Measurements from ENCODE around the gene KLHL8.

The KLHL8 gene

DNA sequence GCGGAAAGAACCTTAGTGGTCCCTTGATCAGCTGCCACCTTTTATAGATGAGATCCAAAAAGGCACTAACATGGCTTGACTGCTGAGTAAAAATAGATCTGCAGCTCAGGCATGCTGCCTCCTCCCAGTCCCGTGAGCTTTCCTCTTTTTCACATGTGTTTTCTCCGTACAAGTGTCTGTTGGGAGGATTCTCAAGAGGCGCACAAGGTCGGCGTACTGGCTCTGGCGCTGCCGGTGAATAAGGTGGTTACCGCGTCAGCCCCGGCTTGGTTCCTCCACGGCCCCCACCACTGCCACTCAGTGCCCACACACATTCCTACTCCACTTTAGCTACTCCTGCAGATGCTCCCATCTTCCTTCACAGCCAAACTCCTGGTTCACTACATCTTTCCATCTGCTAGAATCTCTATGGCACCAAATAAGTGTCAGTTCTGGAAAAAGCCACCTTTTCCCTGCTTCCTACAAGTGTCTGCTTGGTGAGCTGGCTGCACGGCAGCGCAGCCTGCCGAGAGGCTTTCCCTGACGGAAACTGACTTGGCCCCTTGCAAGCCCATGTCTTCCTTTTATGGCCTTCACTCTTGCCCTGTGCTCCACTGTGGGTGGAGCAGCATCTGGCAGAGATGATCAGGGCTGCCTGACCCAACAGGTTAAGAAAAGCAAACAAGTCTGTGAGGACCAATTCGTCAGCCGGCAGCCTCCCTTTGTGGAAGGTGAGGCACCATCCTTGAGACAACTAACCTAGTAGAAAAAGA lies 99.8 kb downstream of the KLHL8 start:
- ATAC-seq = no peak

DNA sequence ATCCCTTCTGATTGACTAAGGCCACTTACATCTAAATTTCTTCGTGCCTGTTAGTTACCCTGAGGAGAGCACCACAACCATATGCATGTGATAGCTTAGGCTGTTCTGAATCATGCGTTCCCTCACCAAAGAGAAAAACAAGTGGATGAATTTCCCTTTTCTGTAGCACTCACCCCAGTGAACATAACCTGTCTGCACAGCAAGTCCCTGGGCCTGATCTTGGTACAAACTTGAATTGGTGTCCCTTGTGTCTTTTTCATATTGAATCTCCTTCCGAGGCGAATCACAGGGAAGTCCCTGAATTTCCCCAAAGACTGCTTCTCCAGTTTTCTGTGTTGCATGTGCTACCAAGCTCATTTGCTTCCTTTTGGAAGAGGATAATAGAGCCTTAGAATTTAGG lies 100.4 kb downstream of the KLHL8 start:
- no peak for ATAC-seq

GRCh38 chr4:87118826-87119225 lies 101.6 kb downstream of the KLHL8 start:
- ATAC-seq = peak in 1 of 2 donors; percentile 27

- no peak for ATAC-seq
Measured at GRCh38 chr4:87118421-87118820, 102.0 kb downstream of the KLHL8 start.

DNA sequence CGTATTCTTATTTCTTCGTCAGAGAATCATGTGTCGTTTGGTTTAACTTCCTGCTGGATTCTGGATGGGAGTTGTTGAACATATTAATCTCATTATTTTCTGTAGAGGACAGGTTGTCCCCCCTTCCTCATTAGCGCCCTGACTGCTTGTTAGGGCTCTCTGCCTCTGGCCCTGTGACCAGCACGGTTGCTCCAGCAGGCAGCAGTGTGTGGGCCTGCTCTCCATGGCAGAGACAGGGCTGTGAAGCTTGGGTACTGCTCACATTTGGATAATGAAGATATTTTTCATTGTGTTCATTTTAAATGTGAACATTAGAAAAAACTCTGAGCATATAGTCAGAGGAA lies 102.7 kb downstream of the KLHL8 start:
- no peak for ATAC-seq

- ATAC-seq = no peak
Measured at GRCh38 chr4:87117051-87117731, 103.2 kb downstream of the KLHL8 start.

DNA sequence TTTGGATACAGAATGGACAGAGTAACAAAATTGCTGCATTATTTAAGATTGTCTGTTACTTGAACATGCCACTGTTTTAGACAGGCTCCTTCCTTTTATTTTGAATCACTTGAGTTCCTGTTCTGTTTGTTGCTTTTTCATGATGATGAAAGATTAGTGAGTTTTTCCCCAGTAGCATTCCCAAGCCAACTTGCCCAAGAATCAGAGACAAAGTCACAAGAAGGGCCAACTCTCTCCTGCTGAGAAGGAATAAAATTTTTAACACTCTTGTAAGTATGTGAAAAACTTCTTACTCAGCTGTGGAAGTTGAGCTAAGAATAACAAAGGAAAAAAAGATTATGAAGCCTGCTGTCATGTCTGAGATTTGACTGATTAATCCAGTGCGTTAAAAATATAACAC lies 104.2 kb downstream of the KLHL8 start:
- ATAC-seq = no peak

- ATAC-seq = no peak
Measured at GRCh38 chr4:87114245-87115062, 106.0 kb downstream of the KLHL8 start.

DNA sequence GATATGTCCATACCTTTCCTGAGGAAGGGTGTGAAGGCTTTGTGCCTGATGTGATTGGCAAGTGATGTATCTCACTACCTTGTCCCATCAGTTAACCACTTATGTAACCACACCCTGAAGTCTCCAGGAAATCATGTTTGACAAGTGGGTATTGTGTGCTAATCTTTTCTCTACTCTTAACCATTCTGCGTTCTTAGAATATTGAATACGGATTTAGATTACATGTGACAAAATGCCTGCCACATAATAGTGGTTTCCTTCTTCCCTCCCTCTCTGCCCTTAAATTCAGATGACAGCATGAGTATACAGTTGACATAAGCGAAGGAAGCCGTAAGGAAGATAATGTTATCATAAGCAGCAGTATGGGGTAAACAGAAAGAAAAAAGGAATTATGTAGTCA lies 108.4 kb downstream of the KLHL8 start:
- ATAC-seq = no peak
